GM19240 (cell line): ENCODE results near the gene CORO2B.
"Not testable (repeated sequence)": the region's sequence is repeated elsewhere in the genome, so short reads cannot be mapped to it uniquely, and the experiment has no call there.

ENCODE experiments used
- DNase-seq: peaks from one replicate; pipeline ENCODE4 v3.0.0; 2011; ENCODE audit warnings: low spot score; ENCODE audit not compliant: insufficient read length

CORO2B gene

DNA sequence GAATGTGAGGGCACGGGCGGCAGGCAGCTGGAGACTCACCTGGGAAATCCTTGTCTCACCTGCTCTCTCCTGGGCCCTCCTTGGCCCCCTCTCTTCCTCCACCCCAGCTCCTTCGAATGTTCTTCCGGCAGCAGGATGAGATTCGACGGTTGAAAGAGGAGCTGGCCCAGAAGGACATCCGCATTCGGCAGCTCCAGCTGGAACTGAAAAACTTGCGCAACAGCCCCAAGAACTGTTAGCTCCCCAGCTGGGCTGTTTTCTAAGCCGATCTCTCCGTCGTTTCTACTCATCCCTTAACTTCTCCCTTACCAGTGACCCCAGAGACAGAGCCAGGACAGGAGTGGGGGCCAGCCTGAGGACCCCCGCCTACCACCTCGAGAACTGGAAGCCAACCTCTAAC lies 146.9 kb downstream of the CORO2B start:
- DNase-seq, result no peak

DNA sequence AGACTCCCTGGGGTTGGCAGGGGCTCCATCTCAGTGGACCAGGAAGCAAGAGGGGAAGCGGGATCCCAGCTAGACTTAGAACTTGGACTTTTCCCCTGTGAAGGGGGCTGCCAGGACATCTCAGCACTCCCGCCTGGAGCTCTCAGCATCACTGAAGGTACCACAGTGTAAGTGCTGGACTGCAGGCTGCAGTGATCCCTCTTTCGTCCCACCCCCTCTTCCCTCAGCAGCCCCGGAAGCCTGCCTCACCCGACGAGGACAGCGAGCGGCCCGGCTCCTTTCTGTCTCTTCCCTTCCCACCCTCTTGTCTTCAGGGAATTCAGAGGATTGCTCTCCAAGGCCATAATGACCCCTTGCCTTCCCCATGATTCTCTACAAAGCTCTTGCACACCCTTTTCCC lies 147.5 kb downstream of the CORO2B start:
- no peak for DNase-seq

DNA sequence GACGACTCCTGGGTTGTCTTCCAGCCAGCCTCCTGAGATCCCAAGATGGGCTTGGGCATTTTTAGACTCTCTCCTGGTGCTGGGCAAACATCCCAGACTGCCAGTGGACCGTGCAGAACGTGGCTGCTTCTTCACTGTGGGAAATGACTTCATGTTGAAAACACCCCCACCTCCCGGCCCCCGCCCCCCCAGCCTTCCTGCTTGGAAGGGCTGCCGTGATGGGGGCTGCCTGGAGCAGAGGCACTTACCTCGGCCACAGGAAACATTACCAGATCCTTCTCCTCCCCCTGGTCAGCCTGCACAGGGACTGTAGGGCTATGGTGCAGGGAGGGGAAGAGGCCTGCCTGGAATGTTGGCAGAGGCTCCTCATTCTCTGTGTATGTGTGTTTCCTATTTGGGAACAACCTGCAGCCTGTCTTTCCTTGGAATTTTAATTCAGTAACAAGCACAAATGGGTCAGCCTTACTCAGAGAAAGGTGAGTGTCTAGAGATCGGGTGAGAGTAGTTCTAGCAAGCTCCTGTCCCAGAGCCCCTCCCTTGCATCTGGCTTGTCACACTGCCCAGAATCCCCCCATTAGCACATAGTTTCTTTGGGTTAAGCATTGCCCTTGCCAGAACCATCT lies 151.1 kb downstream of the CORO2B start:
- no peak for DNase-seq

DNA sequence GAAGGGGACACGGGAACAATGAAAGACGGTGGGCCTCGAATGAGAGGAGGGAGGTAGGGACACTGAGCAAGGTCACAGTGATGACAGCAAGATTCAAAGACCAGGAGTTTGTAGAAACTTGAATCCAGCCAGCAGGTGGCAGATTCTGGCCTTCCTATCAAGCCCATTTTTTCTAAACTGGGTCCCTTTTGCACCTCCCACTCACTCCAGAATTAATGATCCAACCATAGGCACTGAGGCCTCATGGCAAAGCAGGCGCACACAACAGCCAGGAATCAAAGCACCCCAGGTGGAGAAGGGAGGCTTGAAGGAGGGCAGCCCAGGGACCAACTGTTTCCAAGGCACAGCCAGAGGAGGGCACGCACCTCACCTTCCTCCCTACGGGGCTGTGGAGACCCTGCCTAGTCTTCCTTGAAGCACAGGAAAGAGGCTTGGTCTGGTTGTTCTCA lies 151.7 kb downstream of the CORO2B start:
- no peak for DNase-seq

DNA sequence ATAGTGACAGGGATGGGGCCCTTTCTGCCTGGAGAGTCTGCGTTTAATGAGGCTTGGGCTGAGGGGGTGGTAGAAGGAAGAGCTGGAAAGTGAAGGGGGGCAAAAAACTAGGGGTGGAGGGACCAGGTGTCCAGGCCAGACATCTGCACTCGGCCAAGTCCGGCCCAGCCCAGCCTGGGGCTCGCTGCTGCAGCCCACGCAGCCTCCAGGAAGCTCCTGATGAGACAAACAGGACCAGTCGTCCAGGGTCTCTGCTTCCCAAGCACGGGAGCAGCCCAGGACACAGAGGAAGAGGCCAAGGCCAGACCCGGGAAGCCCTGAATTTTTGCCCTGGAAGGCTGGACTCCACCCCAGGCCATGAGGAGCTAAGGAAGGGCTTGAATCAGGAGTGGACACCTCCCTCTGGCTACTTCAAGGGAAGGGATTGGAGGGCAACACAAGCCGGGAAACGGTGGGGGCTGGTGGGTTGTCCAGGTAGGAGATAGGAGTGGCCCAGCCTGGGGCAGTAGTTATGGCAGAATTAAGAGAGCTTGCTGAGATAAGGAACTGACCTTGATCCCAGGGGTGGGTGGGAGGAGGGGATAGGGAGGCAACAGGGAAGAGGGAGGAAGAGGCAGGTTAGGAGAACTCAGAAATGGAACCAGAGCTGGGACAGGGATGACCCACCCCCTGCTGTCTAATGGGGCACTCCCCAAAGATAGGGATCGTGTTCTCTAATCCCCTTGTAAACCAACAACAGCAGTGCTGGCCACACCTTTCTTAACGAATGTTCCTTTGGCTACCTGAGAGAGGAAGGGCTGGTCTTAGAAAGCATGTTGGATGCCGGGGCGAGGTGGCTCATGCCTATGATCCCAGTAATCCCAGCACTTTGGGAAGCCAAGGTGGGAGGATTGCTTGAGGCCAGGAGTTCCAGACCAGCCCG lies 152.4 kb downstream of the CORO2B start:
- no peak for DNase-seq

DNA sequence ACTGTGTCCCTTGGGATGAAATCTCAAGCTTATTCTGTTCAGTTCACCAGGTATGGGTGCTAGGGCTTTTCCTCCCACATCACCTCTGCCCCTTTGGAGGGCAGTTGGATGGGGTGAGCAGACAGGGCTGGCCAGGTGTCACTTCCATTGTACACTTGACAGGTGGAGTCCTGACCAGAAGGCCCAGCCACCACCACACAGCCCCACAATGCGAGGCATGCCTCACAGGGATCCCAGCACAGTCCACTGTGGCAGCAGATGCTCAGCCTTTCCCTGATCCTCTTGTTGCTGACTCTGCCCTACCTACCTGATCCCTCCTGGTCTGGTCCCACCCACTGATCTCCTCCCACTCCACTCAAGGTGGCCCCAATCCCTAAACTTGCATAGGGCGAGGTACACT lies 153.7 kb downstream of the CORO2B start:
- DNase-seq, result no peak

DNA sequence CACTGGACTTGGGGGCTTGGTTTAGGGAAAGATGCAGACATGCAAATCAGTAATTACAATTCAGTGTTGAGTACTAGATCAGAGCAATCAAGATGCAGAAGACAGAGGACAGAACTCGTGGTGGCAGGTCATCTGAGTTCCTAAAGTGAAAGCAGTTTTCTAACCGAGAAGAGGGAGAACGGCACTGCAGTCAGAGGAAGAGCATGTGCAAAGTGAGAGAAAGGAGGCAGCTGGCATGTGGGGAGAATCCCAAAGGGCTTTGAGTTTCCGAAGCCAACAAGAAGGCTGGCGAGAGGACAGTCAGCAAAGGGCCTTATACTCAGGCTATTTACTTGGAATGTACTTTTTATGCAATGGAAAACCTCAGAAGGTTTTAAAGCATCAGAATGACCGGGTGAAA lies 154.9 kb downstream of the CORO2B start:
- DNase-seq, result peak; percentile 23

DNA sequence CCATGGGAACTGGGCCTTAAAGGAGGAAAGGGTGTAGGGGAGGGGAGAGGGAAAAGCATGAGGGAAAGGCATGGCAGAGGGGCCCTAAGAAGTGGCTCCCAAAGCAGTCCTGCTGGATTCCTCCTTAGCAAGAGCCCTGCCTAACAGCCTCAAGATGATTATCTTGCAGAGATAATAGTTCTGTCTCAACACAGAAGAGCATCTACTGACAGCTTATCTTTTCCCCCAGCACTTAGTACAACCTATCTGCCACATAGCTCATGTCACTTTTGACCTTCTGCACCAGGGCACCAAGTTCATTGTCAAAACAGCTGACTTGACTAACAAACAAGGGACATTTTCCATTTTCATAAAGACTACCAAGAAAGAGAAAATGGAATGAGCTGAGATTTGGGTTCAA lies 155.6 kb downstream of the CORO2B start:
- no peak for DNase-seq

DNA sequence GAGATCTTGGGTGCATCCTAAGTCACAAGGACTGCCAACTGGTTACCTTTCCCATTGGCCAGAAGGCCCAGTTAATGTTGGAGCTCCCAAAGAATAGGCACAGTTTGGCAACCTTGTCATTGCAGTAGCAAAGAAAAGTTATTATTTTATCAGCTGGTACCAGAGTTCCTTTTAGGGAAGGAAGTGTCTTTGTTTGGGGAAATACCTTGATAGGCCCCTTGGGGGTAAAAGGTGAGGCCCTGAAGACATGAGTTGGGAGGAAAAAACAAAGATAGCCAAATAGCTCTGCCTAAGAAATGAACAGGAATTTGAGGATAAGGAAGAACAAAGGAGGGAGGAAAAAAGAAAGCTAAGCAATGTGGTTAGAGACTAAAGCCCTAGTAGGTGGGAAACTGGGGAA lies 156.1 kb downstream of the CORO2B start:
- no peak for DNase-seq

DNA sequence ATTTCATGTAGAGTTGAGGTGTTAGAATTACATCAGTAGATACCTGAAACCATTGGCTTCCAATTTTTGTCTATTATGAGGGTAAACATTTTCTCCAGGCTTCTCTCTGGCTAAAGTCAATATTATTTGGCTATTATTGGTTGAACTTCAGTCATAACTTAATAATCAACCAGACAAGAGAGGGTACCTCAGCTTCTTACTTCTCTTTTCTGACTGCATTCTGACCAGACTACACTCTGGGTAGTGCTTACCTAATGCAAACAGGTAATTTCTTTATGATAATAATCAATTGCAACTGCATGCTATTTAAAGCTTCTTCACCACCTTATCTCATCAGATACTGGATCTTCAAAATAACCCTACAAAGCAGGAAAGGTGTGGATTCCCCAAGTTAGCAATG lies 156.8 kb downstream of the CORO2B start:
- DNase-seq, result no peak

DNA sequence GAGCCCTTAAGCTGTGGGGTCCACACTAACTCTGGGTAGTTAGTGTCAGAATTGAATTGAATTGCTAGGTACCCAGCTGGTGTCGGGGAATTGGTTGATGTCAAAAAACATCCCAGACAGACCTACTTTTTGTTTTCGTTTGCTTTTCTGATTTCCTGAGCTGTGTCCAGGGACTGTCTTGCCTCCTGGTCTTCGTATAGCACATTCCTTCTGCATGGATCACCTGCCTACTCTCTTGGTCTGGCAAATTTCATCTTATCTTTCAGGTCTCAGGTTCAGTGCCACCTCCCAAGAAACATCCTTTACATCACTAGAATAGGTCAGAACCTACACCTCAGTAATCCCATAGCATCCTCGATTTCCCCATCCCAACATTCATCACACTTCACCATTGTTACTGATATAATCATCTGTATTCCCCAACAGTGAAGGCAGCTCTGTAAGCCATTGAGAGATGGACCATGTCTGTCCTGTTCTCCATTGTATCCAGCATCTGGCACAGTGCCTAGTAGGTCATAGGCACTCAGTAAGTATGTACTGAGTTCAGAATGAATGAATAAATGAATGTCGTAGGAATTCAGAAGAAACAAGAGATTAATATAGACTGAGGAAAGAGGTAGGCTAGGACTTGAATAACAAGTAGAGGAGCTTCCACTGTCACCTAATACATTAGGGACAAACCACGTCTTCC lies 160.7 kb downstream of the CORO2B start:
- DNase-seq, result no peak

DNA sequence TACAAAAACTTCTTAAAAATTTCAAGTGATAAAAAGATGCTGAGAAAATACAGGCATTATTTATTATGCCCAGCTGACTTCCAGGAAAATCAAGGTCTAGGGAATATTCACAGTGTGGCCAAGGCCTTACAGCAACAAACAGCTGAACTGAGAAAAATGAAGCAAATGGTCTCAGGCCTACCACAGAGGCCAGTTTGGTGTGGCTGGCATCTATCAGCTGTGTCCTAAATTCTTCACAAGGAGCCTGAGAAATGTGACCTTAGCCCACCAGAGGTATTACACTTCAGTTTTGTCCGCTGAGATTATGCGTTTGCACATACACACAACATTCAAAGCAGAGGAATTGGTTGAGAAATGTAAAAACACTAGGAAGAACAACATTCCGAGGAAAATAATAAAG lies 164.5 kb downstream of the CORO2B start:
- DNase-seq, result no peak

DNA sequence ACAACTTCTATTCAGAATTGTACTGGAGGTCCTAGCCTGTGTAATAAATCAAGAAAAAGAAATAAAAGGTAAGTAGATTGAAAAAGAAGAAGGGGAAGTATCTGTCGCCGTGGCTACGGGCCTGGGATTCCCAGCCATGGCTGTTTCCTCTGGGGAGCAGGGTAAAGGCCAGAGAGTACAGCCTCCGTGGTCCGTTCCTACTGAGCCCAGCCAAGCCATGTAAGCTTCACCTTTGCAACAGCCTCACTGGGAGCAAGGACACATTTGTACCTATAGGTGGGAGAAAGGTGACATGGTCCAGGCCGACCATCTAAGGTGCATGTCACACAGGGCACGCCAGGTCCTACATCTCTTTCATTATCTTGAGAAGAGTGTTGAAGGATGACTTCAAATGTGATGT lies 170.6 kb downstream of the CORO2B start:
- DNase-seq, result no peak

DNA sequence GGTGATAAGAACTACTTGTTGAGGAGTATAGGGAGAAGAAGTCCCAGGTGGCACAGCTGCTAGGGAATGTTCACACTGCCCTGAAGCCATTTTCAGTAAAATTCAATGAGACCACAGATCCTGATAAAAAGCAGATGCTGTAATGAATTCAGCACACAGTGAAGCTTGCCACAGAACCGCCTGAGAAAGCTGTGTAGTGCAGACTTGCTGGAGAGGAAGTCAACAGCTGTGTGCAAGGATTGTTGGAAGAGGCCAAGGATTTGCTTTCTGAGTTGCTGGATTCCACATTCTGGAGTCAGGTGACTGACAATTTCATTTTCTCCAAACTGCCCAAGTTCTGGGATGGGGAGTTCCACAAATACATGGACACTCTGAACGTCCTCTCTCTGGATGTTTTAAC lies 171.0 kb downstream of the CORO2B start:
- no peak for DNase-seq

DNA sequence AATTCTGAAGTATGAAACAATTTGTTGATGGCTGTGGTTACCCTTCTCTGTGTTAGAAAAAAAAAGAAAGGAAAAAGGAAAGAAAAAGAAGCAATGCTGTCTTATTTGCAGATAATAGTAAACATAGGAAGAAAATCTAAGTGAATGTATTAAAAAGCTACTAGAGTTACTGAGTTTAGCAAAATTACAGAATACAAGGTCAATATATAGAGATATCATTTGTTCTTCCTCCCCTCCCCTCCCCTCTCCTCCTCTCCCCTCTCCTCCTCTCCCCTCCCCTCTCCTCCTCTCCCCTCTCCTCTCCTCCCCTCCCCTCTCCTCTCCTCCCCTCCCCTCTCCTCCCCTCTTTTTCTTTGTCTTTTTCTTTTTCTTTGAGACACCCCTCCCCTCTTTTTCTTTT lies 172.8 kb downstream of the CORO2B start:
- no peak for DNase-seq

DNA sequence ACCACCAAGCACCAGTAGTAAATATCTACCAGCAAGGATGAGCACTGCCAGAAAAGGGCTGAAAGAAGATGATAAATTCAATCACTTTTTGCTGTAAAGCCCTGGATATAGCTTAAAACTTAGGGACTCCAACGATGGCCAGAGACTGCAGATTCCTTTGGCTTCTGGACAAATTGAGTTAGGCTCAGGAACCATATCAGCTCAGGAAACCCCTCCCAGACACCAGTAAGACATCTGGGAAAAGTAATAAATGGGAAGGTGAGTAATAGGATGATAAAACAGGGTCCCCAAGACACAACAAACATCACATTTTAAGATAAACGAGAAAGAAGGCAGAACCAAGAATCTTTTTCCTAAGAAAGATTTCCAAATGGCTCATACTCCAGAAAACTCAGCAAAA lies 176.9 kb downstream of the CORO2B start:
- DNase-seq, result no peak

DNA sequence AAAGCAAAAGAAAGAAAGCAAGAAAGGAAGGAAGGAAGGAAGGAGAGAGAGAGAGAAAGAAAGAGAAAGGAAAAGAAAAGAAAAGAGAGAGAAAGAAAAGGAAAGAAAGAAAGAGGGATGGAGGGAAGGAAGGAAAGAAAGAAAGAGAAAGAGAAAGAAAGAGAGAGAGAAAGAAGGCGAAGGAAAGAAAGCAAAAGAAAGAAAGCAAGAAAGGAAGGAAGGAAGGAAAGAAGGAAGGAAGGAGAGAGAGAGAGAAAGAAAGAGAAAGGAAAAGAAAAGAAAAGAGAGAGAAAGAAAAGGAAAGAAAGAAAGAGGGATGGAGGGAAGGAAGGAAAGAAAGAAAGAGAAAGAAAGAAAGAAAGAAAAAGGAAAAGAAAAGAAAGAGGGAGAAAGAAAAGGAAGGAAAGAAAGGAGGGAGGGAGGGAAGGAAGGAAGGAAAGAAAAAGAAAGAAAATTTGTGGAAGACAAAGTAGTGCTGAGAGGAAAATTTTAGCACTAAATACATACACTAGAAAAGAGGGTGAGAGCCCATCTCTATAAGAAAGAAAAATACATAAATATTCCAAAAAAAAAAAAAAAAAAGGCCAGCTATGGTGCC lies 181.3 kb downstream of the CORO2B start:
- not testable (repeated sequence) for DNase-seq

DNA sequence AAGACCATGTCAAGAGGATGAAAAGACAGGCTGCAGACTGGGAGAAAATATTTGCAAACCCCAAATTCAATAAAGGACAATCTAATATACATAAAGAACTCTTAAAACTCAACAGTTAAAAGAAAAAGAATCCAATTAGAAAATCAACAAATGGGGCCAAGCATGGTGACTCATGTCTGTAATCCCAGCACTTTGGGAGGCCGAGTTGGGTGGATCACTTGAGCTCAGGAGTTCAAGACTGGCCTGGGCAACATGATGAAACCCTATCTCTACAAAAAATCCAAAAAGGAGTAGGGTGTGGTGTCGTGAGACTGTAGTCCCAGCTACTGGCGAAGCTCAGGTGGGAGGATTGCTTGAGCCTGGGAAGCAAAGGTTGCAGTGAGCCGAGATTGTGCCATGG lies 184.3 kb downstream of the CORO2B start:
- no peak for DNase-seq

DNA sequence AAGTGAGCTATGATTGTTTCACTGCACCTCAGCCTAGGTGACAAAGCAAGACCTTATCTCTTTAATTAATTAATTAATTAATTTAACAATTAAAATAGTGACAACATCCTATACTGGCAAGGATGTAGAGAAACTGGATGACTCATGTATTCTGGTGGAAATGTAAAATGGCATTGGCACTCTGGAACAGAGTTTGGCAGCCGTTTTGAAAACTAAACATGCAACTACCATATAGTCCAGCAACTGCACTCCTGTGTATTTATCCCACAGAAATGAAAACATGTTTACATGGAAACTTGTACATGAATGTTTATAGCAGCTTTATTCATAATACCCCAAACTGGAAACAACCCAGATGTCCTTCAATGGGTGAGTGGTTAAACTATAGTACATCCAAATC lies 185.3 kb downstream of the CORO2B start:
- no peak for DNase-seq

DNA sequence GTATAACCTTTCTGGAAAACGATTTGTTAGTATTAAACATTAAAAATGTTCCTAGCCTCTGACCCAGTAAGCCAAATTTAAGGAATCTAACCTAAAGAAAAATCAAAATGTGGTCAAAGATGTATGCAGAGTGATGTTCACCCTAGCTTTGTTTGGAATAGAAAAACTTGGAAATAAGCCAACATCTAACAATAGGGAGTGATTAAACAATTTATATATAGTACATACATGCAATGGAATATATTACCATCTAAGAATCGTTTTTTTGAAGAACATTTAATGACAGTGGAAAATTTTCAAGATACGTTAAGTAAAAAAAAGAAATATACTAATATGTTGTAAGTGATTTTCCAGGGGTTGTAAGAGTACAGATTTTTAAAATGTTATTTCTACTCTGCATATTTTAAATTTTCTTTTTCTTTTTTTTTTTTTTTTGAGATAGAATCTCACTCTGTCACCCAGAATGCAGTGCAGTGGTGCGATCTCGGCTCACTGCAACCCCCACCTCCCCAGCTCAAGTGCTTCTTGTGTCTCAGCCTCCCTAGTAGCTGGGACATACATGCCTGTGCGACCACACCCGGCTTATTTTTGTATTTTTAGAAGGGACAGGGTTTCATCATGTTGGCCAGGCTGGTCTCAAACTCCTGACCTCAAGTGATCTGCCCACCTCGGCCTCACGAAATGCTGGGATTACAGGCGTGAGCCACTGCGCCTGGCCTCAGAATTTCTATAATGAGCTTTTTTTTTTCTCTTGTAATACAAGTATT lies 187.0 kb downstream of the CORO2B start:
- no peak for DNase-seq

DNA sequence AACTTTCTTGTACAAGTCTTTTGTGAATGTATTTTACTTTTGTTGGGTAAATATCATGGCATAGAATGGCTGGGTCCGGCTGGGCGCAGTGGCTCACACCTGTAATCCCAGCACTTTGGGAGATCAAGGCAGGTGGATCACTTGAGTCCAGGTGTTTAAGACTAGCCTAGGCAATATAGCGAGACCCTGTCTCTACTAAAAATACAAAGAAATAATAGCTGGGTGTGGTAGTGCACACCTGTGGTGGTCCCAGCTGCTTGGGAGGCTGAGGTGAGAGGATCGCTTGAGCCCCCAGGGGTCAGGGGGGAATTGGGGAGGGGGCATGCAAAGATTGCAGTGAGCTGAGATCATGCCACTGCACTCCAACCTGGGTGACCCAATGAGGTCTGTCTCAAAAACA lies 189.0 kb downstream of the CORO2B start:
- no peak for DNase-seq
